ENCODE measurements around the gene TPRN. TPM values are rescaled to one million over a fixed set of nuclear protein-coding genes. Genes with fewer than 3 reads are reported as not detected.
A peak's percentile ranks its signal among the peaks of the same experiment; 100 is the strongest.

TPRN gene
- total RNA-seq, 4 donors from 2014 or later = 13.0 to 34.2 (median 15.8) TPM

DNA sequence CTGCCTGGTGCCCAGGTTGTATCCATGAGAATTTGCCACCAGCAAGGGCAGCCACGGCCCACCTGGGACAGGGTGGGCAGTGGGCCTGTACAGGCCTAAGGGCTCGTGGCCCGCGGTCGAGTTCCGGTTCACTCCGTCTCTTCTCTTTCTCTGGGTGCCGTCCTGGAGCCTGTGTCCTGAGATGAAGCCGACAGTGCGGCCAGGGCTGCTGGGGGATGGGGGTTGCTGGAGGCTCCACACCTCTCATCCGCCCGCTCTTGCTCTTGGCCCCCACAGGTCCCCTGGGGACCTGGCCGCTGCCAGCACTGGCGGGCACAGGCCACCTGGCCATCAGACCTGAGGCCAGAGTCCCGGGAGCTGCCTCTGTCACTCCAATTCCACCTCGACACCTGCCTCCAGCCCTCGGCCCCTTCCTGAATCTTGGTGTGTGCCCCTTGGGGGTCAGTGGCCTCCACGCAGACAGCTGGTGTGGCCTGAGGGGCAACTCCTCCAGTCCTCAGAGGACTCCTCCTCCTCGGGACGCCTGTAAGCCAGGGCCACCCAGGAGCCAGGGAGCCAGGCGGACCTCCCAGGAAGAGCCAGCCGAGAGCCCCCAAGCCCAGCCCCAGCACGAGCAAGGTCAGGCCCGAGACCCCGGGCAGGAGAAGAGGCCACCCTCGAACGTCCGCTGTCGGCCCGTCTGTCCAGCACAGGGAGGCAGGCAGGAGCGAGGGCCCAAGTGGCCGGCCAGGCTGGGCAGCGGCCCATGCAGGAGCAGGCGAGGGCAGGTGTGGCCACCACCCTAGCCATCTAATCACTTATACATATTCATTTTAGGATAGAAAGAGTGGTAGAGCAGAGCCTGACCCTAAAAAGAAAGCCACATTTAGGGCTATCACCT is 35.9 kb downstream of the TPRN start:
- Histone ChIP-seq H3K27me3 (peaks cover 44 to 100% (median 69%) of the 10 kb centered on the region in 4 donors), H3K9me3 (no peaks in the 10 kb centered on the region), H3K4me3 (no peak overlapping the region), H3K27ac (no peak overlapping the region), H3K36me3 (no peaks in the 10 kb centered on the region), H3K4me1 (peaks cover 31 to 59% (median 36%) of the 10 kb centered on the region in 3 donors)
- intact Hi-C loops (cut with DNase I) = no loop called here
- 69 to 72% methylated on average over 5 to 22 of the region's 34 CpGs for WGBS, 2 donors
- no peak for DNase-seq
- TF ChIP-seq, protein P1, sequence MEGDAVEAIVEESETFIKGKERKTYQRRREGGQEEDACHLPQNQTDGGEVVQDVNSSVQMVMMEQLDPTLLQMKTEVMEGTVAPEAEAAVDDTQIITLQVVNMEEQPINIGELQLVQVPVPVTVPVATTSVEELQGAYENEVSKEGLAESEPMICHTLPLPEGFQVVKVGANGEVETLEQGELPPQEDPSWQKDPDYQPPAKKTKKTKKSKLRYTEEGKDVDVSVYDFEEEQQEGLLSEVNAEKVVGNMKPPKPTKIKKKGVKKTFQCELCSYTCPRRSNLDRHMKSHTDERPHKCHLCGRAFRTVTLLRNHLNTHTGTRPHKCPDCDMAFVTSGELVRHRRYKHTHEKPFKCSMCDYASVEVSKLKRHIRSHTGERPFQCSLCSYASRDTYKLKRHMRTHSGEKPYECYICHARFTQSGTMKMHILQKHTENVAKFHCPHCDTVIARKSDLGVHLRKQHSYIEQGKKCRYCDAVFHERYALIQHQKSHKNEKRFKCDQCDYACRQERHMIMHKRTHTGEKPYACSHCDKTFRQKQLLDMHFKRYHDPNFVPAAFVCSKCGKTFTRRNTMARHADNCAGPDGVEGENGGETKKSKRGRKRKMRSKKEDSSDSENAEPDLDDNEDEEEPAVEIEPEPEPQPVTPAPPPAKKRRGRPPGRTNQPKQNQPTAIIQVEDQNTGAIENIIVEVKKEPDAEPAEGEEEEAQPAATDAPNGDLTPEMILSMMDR (IDR thresholded peaks at IDR 0.05) = no peak
- no peak for TF ChIP-seq POLR2A (IDR thresholded peaks at IDR 0.05)

DNA sequence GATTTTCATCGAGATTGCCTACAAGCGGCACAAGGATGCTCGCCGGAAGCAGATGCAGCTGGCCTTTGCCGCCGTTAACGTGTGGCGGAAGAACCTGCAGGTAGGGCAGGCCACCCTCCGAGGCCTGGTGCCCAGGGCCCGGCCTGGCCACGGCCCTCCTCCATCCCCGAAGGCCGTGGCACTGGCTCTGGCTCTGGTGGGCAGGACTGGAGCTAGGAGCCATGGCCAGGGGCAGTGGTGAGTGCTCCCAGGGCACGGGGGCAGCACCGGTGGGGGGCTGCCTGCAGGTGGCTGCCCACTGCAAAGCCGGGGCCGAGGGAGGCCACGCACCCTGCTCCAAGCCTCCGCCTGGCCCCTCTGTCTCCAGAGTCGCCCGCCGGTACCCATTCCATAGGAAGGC is 36.7 kb downstream of the TPRN start:
- Histone ChIP-seq H3K4me3 (no peak overlapping the region), H3K9me3 (no peaks in the 10 kb centered on the region), H3K36me3 (no peaks in the 10 kb centered on the region), H3K27me3 (peaks cover 44 to 100% (median 73%) of the 10 kb centered on the region in 4 donors), H3K27ac (no peak overlapping the region), H3K4me1 (peaks cover 29 to 51% (median 31%) of the 10 kb centered on the region in 3 donors)
- 60% methylated on average over 1 of the region's 22 CpGs; no CpG with 5 or more reads in 1 of the 2 donors for WGBS, 2 donors
- DNase-seq = no peak
- intact Hi-C loops (cut with DNase I) = no loop called here
- TF ChIP-seq POLR2A (IDR thresholded peaks at IDR 0.05) = no peak
- TF ChIP-seq, protein P1 (IDR thresholded peaks at IDR 0.05) = no peak

DNA sequence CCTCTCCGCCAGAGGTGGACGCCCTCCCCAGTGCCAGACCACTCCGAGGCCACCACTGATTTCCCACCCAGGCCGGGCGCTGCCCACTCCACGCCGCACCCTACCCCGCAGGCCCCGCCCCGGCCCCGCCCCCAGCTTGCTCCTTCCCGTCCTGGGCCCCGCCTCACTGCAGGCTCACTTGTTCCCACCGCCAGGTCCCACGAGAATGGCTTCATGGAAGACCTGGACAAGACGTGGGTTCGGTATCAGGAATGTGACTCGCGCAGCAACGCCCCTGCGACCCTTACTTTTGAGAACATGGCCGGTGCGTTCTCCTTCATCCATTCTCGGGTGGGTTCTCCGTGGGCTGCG is 37.2 kb downstream of the TPRN start:
- H3K4me3 ChIP-seq = peak overlapping the region in 3 of 4 donors; percentile 22 to 60 (median 39)
- intact Hi-C loops (cut with DNase I) = no loop called here
- peaks cover 41 to 100% (median 75%) of the 10 kb centered on the region in 4 donors for H3K27me3 ChIP-seq
- no peak for DNase-seq
- H3K4me1 ChIP-seq = peaks cover 24 to 46% (median 28%) of the 10 kb centered on the region in 3 donors
- WGBS, 2 donors = 50% methylated on average over 4 of the region's 26 CpGs; no CpG with 5 or more reads in 1 of the 2 donors
- H3K27ac ChIP-seq = no peak overlapping the region
- TF ChIP-seq, protein P1 (IDR thresholded peaks at IDR 0.05) = no peak
- TF ChIP-seq POLR2A (IDR thresholded peaks at IDR 0.05) = no peak
- H3K9me3 ChIP-seq = no peaks in the 10 kb centered on the region
- H3K36me3 ChIP-seq = no peaks in the 10 kb centered on the region

DNA sequence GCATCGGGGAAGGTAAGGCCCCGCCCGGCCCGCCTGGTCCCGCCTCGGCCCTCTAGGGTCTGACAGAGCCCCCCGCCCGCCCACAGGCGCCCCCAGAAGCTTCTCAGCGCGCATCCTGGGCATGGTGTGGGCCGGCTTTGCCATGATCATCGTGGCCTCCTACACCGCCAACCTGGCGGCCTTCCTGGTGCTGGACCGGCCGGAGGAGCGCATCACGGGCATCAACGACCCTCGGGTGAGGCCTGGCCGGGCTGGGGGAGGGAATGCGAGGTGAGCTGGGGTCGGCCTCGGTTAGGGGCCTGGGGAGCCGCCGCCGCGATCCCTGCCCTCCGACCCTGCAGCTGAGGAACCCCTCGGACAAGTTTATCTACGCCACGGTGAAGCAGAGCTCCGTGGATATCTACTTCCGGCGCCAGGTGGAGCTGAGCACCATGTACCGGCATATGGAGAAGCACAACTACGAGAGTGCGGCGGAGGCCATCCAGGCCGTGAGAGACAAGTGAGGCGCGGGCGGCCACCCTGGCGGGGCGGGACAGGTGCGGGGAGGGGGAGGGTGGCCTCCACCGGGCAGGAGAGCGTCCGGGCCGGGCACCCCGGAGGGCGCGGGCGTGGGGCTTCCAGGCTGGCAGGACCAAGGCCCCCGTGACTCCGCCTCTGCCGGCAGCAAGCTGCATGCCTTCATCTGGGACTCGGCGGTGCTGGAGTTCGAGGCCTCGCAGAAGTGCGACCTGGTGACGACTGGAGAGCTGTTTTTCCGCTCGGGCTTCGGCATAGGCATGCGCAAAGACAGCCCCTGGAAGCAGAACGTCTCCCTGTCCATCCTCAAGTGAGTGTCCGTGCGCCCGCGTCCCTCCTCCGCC is 37.8 kb downstream of the TPRN start:
- H3K27ac ChIP-seq = peak overlapping the region in 1 of 4 donors; percentile 14
- DNase-seq = no peak
- WGBS, 2 donors = 3 to 31% methylated on average over 5 of the region's 74 CpGs
- H3K4me1 ChIP-seq = peaks cover 18 to 40% (median 22%) of the 10 kb centered on the region in 3 donors
- H3K36me3 ChIP-seq = no peaks in the 10 kb centered on the region
- peak overlapping the region in 3 of 4 donors; percentile 22 to 60 (median 39) for H3K4me3 ChIP-seq
- TF ChIP-seq POLR2A (IDR thresholded peaks at IDR 0.05) = no peak
- TF ChIP-seq, protein P1 (IDR thresholded peaks at IDR 0.05) = peak in 2 of 6 experiments; percentile 9 to 26
- peaks cover 35 to 100% (median 72%) of the 10 kb centered on the region in 4 donors for H3K27me3 ChIP-seq
- H3K9me3 ChIP-seq = no peaks in the 10 kb centered on the region
- intact Hi-C loops (cut with DNase I) = no loop called here

Data from esophagus squamous epithelium (tissue), 5 donors.